Measurements from ENCODE around the gene SLC38A3. TPM values are rescaled to one million over a fixed set of nuclear protein-coding genes. Genes with fewer than 3 reads are reported as not detected.

SLC38A3 gene
- total RNA-seq, 1 donor from 2014 or later = 43.5 TPM

DNA sequence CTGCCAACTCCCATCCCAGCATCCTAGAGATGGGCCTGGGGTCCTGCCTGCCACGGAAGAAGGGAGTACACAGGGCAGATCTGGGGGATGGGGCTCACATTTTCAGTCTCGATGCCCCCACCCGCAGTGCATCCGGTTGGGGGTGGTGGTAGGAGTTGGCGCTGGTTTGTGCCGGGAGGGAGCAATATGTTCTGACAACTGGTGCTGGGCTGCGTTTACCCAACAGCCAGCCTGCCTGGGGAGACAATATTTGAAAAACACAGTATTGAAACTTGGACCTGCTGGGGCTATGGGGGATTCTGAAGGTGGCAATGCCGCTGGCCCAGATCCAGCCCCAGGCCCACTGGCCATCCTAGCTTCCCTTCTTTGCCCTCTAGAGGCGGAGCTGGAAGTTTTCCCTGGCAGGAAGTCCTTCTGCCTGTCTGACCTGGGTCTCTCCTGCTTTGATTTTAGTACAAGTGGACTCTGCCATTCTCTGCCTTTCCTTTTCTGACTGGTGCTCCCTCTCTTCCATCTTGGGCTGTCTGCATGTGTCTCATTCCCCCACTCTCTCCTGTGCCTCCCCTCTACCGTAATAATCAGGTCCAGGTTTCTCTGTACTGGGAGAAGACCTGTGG is 46.4 kb upstream of the SLC38A3 start:
- TF ChIP-seq, protein P1, sequence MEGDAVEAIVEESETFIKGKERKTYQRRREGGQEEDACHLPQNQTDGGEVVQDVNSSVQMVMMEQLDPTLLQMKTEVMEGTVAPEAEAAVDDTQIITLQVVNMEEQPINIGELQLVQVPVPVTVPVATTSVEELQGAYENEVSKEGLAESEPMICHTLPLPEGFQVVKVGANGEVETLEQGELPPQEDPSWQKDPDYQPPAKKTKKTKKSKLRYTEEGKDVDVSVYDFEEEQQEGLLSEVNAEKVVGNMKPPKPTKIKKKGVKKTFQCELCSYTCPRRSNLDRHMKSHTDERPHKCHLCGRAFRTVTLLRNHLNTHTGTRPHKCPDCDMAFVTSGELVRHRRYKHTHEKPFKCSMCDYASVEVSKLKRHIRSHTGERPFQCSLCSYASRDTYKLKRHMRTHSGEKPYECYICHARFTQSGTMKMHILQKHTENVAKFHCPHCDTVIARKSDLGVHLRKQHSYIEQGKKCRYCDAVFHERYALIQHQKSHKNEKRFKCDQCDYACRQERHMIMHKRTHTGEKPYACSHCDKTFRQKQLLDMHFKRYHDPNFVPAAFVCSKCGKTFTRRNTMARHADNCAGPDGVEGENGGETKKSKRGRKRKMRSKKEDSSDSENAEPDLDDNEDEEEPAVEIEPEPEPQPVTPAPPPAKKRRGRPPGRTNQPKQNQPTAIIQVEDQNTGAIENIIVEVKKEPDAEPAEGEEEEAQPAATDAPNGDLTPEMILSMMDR (IDR thresholded peaks at IDR 0.05; ENCODE audit: unreplicated experiment) = no peak
- H3K9me3 Mint-ChIP-seq (ENCODE audit: low read depth) = no peaks in the 10 kb centered on the region
- no peak for DNase-seq (ENCODE audit: low spot score, unreplicated experiment)
- H3K4me1 Mint-ChIP-seq (ENCODE audit: low read depth) = peaks cover 27% of the 10 kb centered on the region
- peaks cover 2% of the 10 kb centered on the region for H3K36me3 Mint-ChIP-seq (ENCODE audit: insufficient read depth)
- peak overlapping the region; percentile 87 for H3K4me3 Mint-ChIP-seq (ENCODE audit: low read depth)
- peak overlapping the region; percentile 62 for H3K27ac Mint-ChIP-seq
- H3K27me3 Mint-ChIP-seq = peaks cover 7% of the 10 kb centered on the region

DNA sequence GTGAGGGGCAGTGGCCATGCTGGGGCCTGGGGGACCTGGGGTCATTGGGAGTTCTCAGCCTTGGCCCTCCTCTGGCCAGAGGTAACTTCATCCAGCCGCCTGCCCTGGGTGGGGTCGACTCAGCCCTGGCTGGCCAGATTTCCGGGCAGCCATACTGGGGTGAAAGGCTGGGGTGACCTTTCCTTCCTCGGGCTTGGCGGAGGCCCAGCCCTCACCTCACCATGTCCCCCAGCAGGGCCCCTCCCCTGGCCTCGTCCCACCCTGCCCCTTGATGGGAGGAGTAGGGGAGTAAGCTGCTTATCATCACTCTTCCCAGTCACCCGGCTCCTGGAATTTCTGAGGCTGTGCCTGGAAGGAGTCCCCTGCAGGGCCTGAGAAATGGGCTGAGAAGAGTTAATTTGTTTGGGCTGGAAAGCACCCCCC is 44.5 kb upstream of the SLC38A3 start:
- H3K27me3 Mint-ChIP-seq = no peaks in the 10 kb centered on the region
- DNase-seq (ENCODE audit: low spot score, unreplicated experiment) = no peak
- TF ChIP-seq, protein P1 (IDR thresholded peaks at IDR 0.05; ENCODE audit: unreplicated experiment) = no peak
- H3K4me1 Mint-ChIP-seq (ENCODE audit: low read depth) = peaks cover 25% of the 10 kb centered on the region
- no peak overlapping the region for H3K4me3 Mint-ChIP-seq (ENCODE audit: low read depth)
- no peak overlapping the region for H3K27ac Mint-ChIP-seq
- H3K9me3 Mint-ChIP-seq (ENCODE audit: low read depth) = no peaks in the 10 kb centered on the region
- peaks cover 2% of the 10 kb centered on the region for H3K36me3 Mint-ChIP-seq (ENCODE audit: insufficient read depth)

DNA sequence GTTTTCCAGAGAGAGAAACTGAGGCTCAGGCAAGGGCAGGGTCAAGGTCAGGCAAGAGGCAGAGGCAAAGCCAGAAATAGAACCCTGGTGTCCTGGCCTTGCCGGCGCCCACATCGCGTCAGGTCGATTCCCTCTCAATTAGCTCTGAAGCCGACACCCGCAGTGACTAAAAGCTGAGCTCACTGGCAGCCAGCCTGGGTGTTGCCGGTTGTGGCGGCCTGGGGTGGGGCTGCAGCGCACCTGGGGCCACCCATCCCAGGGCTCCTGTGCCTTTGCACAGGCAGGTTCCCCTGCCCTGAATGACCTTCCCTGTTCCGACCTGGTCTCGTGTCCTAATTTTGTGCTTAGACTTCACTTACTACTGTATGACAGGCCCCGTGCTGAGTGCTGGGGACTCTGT is 43.8 kb upstream of the SLC38A3 start:
- H3K27me3 Mint-ChIP-seq = no peaks in the 10 kb centered on the region
- H3K4me1 Mint-ChIP-seq (ENCODE audit: low read depth) = peaks cover 19% of the 10 kb centered on the region
- H3K9me3 Mint-ChIP-seq (ENCODE audit: low read depth) = no peaks in the 10 kb centered on the region
- DNase-seq (ENCODE audit: low spot score, unreplicated experiment) = no peak
- H3K36me3 Mint-ChIP-seq (ENCODE audit: insufficient read depth) = peaks cover 2% of the 10 kb centered on the region
- H3K4me3 Mint-ChIP-seq (ENCODE audit: low read depth) = no peak overlapping the region
- no peak overlapping the region for H3K27ac Mint-ChIP-seq
- TF ChIP-seq, protein P1 (IDR thresholded peaks at IDR 0.05; ENCODE audit: unreplicated experiment) = no peak

DNA sequence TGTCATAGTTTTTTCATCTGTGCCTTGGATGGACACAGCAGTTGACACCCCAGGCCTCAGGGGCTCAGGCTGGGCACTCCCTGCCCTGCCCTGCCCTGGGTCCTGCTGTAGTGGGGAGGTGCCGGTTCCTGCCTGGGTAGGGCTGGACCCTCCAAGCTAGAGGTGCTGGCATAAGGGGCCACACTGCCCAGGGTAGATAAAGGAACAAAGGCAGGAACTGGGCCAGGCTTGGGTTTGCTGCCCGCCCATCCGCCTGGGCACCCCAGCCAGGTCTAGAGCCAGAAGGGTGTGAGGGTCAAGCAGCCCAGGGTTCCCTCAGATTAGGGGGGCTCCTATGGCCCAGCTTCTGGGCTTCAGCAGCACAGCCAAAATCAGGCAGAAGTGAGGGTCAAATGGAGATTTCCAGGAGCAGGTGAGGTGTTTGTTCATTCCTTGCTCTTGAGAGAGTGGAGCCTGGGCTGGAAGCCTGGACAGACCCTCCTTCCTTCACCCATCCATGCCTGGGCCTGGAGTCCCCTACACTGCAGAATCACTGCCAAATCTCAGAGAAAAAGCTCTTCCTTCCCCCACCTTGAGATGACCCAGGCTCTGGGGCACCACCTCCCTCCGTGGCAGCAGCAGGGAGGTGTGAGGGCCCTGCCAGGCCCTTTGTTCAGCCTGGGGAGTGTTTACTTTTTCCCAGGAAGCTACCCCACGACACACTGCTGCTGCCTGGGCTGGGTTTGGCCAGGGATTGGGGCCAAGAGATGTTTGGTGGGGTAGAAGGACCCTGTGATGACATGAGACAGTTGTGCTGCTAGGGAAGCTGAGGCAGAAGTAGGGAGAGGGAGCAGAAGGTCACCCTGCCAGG is 42.8 kb upstream of the SLC38A3 start:
- Mint-ChIP-seq H3K36me3 (ENCODE audit: insufficient read depth) (peaks cover 2% of the 10 kb centered on the region), H3K4me3 (ENCODE audit: low read depth) (no peak overlapping the region), H3K27me3 (no peaks in the 10 kb centered on the region), H3K4me1 (ENCODE audit: low read depth) (peaks cover 25% of the 10 kb centered on the region), H3K9me3 (ENCODE audit: low read depth) (no peaks in the 10 kb centered on the region), H3K27ac (no peak overlapping the region)
- DNase-seq (ENCODE audit: low spot score, unreplicated experiment) = no peak
- TF ChIP-seq, protein P1 (IDR thresholded peaks at IDR 0.05; ENCODE audit: unreplicated experiment) = no peak

DNA sequence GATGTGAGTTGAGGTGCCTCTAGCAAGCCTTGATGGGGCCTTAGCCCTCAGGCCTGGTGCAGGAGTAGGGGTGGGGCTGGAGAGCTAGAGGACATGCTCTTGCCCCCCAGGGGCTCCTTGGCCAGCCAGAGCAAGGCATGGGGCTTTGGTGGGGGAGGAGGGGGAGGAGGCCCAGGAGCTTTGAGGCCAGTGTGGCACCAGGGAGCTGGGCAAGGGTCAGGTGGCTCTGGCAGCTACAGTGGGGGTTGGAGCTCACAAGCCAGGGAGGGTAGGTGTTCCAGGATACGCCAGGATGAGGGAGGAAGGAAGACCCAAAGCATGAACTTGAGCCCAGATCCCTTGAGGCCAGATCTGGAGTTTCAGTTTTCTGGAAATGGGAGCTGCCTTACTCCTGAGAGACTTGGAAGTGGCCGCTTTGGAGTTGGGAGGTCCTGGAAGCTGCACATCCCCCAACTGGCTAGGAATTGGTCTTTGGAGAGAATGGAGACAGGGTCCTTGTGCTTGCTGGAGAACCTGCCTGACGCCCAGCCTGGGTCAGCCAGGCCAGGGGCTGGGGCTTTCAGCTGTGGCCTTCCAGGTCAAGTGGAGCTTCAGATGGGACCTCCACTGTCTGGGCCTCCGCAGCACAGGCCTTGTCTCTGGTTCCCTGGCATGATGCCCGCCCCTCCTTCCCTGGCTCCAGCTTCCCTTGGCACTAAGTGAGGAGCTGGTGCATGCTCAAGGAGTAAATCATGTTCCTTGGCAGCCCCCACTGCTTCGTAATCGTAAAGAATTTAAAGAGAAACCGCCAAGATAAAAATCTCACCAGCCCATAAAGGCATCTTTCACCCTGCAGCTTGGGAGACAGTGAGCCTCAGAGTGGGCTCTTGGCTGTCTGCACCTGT is 41.3 kb upstream of the SLC38A3 start:
- Mint-ChIP-seq H3K36me3 (ENCODE audit: insufficient read depth) (peaks cover 2% of the 10 kb centered on the region), H3K4me1 (ENCODE audit: low read depth) (peaks cover 20% of the 10 kb centered on the region), H3K4me3 (ENCODE audit: low read depth) (no peak overlapping the region), H3K9me3 (ENCODE audit: low read depth) (no peaks in the 10 kb centered on the region), H3K27me3 (no peaks in the 10 kb centered on the region), H3K27ac (no peak overlapping the region)
- no peak for DNase-seq (ENCODE audit: low spot score, unreplicated experiment)
- TF ChIP-seq, protein P1 (IDR thresholded peaks at IDR 0.05; ENCODE audit: unreplicated experiment) = no peak
